ENCODE results near the gene IRGQ.

Gene IRGQ

DNA sequence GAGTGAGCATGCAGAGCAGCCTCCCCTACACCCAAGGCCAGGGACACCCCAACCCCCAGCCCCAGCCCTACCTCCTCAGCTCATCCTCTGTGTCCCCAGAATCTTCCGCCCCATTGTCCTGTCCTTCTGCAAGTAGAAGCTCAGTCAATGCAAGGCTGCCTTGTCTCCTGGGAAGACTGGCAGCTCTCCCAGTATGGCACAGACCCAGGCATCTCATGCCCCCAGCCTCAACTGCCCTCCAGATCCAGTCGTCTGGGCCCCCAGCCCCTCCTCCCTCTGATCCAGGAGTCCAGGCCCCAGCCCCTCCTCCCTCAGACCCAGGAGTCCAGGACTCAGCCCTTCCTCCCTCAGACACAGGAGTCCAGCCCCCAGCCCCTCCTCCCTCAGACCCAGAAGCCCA lies 50.0 kb downstream of the IRGQ start:
- no peak overlapping the region for H3K4me3 ChIP-seq (ENCODE audit: control insufficient read depth, low read depth, low read length)
- DNase-seq (ENCODE audit: low read depth): no peak
- TF ChIP-seq, protein P1, sequence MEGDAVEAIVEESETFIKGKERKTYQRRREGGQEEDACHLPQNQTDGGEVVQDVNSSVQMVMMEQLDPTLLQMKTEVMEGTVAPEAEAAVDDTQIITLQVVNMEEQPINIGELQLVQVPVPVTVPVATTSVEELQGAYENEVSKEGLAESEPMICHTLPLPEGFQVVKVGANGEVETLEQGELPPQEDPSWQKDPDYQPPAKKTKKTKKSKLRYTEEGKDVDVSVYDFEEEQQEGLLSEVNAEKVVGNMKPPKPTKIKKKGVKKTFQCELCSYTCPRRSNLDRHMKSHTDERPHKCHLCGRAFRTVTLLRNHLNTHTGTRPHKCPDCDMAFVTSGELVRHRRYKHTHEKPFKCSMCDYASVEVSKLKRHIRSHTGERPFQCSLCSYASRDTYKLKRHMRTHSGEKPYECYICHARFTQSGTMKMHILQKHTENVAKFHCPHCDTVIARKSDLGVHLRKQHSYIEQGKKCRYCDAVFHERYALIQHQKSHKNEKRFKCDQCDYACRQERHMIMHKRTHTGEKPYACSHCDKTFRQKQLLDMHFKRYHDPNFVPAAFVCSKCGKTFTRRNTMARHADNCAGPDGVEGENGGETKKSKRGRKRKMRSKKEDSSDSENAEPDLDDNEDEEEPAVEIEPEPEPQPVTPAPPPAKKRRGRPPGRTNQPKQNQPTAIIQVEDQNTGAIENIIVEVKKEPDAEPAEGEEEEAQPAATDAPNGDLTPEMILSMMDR (IDR thresholded peaks at IDR 0.05; ENCODE audit: control insufficient read depth, insufficient read depth, low read depth, low read length, missing control alignments): no peak

DNA sequence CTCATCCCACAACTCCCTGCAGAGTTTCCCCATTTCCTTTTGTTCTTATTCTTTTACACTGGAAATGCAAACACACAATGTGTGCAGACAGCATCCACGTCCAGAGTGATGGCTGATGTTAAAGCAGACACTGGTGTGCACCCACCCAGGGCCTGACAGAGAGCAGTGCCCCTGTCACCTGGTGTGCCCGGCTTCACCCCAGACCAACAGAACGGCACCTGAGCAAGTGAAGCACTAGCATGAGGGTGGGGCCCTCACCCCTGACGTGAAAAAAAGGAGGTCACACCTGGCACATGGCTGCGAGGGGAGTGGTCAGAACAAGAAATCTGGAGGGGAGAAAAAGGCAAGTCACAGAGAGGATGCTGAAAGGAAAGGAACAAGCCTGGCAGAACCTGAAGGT lies 50.7 kb downstream of the IRGQ start:
- TF ChIP-seq, protein P1 (IDR thresholded peaks at IDR 0.05; ENCODE audit: control insufficient read depth, insufficient read depth, low read depth, low read length, missing control alignments): no peak
- no peak overlapping the region for H3K4me3 ChIP-seq (ENCODE audit: control insufficient read depth, low read depth, low read length)
- DNase-seq (ENCODE audit: low read depth): no peak

DNA sequence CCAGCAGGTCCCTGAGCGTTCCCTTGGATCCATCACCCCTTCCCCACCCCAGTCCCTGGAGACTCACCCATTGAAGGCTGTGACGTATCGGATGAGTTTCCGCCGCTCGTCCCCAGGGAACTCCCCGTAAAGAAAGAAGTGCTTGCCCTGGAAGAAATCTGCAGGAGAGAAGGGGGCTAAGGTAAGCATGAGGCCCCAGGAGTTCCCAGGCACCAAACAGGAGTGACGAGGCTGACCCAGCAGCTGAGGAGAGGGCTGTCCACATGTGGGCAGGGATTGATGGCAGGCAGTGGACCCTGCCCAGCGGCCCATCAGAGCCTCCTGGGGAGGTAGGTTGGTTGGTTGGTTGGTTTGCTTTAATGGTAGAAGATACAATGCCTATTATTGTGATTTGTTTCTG lies 51.9 kb downstream of the IRGQ start:
- TF ChIP-seq, protein P1 (IDR thresholded peaks at IDR 0.05; ENCODE audit: control insufficient read depth, insufficient read depth, low read depth, low read length, missing control alignments): no peak
- DNase-seq (ENCODE audit: low read depth): no peak
- H3K4me3 ChIP-seq (ENCODE audit: control insufficient read depth, low read depth, low read length): no peak overlapping the region

- DNase-seq (ENCODE audit: low read depth): no peak
- H3K4me3 ChIP-seq (ENCODE audit: control insufficient read depth, low read depth, low read length): no peak overlapping the region
Observed at GRCh38 chr19:43541920-43542650, 53.8 kb downstream of the IRGQ start.

GRCh38 chr19:43540381-43540780 lies 55.6 kb downstream of the IRGQ start:
- TF ChIP-seq, protein P1 (IDR thresholded peaks at IDR 0.05; ENCODE audit: control insufficient read depth, insufficient read depth, low read depth, low read length, missing control alignments): no peak
- no peak overlapping the region for H3K4me3 ChIP-seq (ENCODE audit: control insufficient read depth, low read depth, low read length)
- no peak for DNase-seq (ENCODE audit: low read depth)

More at GRCh38 chr19:43541920-43542650, 53.8 kb downstream of the IRGQ start:
- TF ChIP-seq, protein P1 (IDR thresholded peaks at IDR 0.05; ENCODE audit: control insufficient read depth, insufficient read depth, low read depth, low read length, missing control alignments): no peak

DNA sequence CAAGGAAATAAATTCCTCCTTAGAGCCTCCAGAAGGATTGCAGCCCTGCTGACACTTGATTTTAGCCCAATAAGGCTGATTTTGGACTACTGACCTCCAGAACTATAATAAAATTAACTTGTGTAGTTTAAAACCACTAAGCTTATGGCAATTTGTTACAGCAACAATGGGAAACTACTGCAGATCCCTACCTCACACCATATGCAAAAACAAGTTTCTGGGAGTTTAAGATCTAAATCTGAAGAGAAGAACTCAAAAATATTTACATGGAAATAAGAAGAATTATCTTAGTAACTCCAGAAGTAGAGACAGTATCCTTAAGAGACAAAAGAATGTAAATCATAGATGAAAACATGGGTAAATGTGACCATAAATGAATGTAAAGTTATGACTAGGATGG lies 57.0 kb downstream of the IRGQ start:
- no peak overlapping the region for H3K4me3 ChIP-seq (ENCODE audit: control insufficient read depth, low read depth, low read length)
- TF ChIP-seq, protein P1 (IDR thresholded peaks at IDR 0.05; ENCODE audit: control insufficient read depth, insufficient read depth, low read depth, low read length, missing control alignments): no peak
- DNase-seq (ENCODE audit: low read depth): no peak
